Aorta (tissue), 5 donors: ENCODE data around the gene ACSBG1. TPM values are rescaled to one million over a fixed set of nuclear protein-coding genes. Genes with fewer than 3 reads are reported as not detected.
"Not testable (repeated sequence)": the region's sequence is repeated elsewhere in the genome, so short reads cannot be mapped to it uniquely, and the experiment has no call there.

ENCODE experiments used
- ATAC-seq: fragments of 200-7000 bp; cut with Tn5 transposase; one replicate; pipeline ENCODE4 v1.9.1; 2022; ENCODE audit warnings: moderate library complexity; ENCODE audit not compliant: low FRiP score
- DNase-seq, 2 donors: peaks; one replicate each; pipeline ENCODE4 v3.0.0-alpha.2; 2020
- H3K27ac ChIP-seq, 2 donors: one replicate each; pipeline ENCODE4 v1.5.1; 2013; ENCODE audit warnings: low read length in 2 of 2, mild to moderate bottlenecking in 2 of 2, moderate library complexity in 2 of 2, control low read depth in 1 of 2, inconsistent platforms in 1 of 2, low read depth in 1 of 2
- H3K27me3 ChIP-seq, 2 donors: one replicate each; pipeline ENCODE4 v1.6.1; 2013; ENCODE audit warnings: control low read depth in 1 of 2, low read length in 1 of 2, mild to moderate bottlenecking in 1 of 2, moderate library complexity in 1 of 2; ENCODE audit not compliant: insufficient read depth in 2 of 2, control insufficient read depth in 1 of 2
- H3K36me3 ChIP-seq, 2 donors: one replicate each; pipeline ENCODE4 v1.6.1; 2013; ENCODE audit warnings: control low read depth in 1 of 2, low read length in 1 of 2, mild to moderate bottlenecking in 1 of 2; ENCODE audit not compliant: insufficient read depth in 2 of 2, control insufficient read depth in 1 of 2
- H3K4me1 ChIP-seq, 2 donors: one replicate each; pipeline ENCODE4 v1.6.1; 2013; ENCODE audit warnings: low read length in 2 of 2, control low read depth in 1 of 2, mild to moderate bottlenecking in 1 of 2, moderate library complexity in 1 of 2; ENCODE audit not compliant: insufficient read depth in 2 of 2, control insufficient read depth in 1 of 2
- H3K4me3 ChIP-seq, 2 donors: one replicate each; pipeline ENCODE4 v1.5.1; 2013; ENCODE audit warnings: low read length in 2 of 2, control low read depth in 1 of 2, mild to moderate bottlenecking in 1 of 2
- H3K9me3 ChIP-seq: one replicate; pipeline ENCODE4 v1.6.1; 2013; ENCODE audit warnings: mild to moderate bottlenecking, low read length; ENCODE audit not compliant: control insufficient read depth
- WGBS, 2 donors: extraction: QIAGEN DNeasy Blood & Tissue Kit; methylation state at CpG; one replicate each; pipeline ENCODE4 v1.1.7; 2013; 5-methylcytosine and 5-hydroxymethylcytosine counted together
- intact Hi-C, 2 donors: fragments of 100-400 bp; cut with DNase I; formaldehyde crosslinking; loops; one replicate each; pipeline versions ENCODE4 v1.14.2 to v1.15.0; 2022
- polyA plus RNA-seq, 2 donors: library from polyadenylated mRNA; stranded (reverse); fragments of 200-250 nt; gene quantifications; one replicate each; pipeline ENCODE4 v1.2.3, GENCODE V29; 2013
- total RNA-seq, 2 donors: library from RNA; stranded (reverse); fragmentation: NEBNext Ultra II Directional; extraction: Animal tissue kit (Norgen Biotek cat#: 25700); gene quantifications; one replicate each; pipeline ENCODE4 v1.2.1, GENCODE V29; 2021
- donor health status: healthy with polysubstance abuse.
- donor health status: Bipolar disorder and iron deficiency.
- donor health status: DM: no; HTN: no; CAD: no.
- donor health status: DM: no; HTN: no; CAD: no.
- donor health status: DM: yes; HTN: yes; CAD: no.

ACSBG1 gene
- total and polyA plus RNA-seq, 4 donors = 0.18 to 0.25 TPM; not detected in 2

GRCh38 chr15:78245392-78245791 lies 11.0 kb upstream of the ACSBG1 start:
- DNase-seq = peak in 1 of 2 donors; percentile 7
- not testable (repeated sequence) for H3K36me3 ChIP-seq

GRCh38 chr15:78244893-78245292 lies 10.5 kb upstream of the ACSBG1 start:
- no peaks in the 10 kb centered on the region for H3K4me1 ChIP-seq
- H3K36me3 ChIP-seq = no peaks in the 10 kb centered on the region
- no peaks in the 10 kb centered on the region for H3K9me3 ChIP-seq
- H3K27me3 ChIP-seq = no peaks in the 10 kb centered on the region
- no peak overlapping the region for H3K4me3 ChIP-seq
- no peak for ATAC-seq
- WGBS, 2 donors = 61 to 65% methylated on average over 7 of the region's 7 CpGs
- H3K27ac ChIP-seq = no peak overlapping the region
- intact Hi-C loops = loop anchor here (5.0 kb wide), 1 partner anchor 288 kb away; no protein-coding TSS in a partner anchor
- no peak for DNase-seq

More at GRCh38 chr15:78245392-78245791, 11.0 kb upstream of the ACSBG1 start:
- H3K4me3 ChIP-seq, H3K4me1 ChIP-seq, intact Hi-C loops, H3K27me3 ChIP-seq, ATAC-seq, H3K9me3 ChIP-seq, H3K27ac ChIP-seq: not testable (repeated sequence)
- WGBS, 2 donors = 60 to 73% methylated on average over 13 to 14 of the region's 14 CpGs

GRCh38 chr15:78244101-78244500 lies 9.7 kb upstream of the ACSBG1 start:
- intact Hi-C loops = loop anchor here (5.0 kb wide), 1 partner anchor 287 kb away; no protein-coding TSS in a partner anchor
- H3K4me3 ChIP-seq = no peak overlapping the region
- H3K27ac ChIP-seq = no peak overlapping the region
- no peaks in the 10 kb centered on the region for H3K9me3 ChIP-seq
- H3K27me3 ChIP-seq = no peaks in the 10 kb centered on the region
- no peak for ATAC-seq
- H3K36me3 ChIP-seq = no peaks in the 10 kb centered on the region
- 89% methylated on average over 6 of the region's 6 CpGs for WGBS, 2 donors
- H3K4me1 ChIP-seq = no peaks in the 10 kb centered on the region
- peak in 1 of 2 donors; percentile 61 for DNase-seq

DNA sequence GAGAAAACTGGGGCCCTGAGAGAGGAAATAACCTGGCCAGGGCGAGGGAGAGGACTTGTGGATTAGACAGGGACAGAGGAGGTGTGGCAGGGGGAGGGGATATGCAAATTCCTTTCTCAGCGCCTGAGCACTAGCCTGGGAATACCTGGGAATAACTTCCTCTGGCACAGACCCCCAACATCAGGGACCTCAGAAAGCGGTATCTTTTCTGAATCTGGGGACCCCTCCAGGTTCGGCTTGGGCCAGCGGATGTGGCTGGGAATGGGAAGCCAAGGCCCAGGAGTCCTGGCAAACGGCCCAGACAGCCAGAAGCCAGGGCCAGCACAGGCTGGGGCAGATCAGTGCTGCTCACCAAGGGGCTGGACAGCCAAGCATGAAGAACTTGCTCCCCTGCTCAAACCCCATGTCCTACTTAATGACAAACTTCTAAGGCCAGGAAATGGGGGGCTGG lies 9.2 kb upstream of the ACSBG1 start:
- no peak for ATAC-seq
- peak; percentile 59 to 74 for DNase-seq
- Histone ChIP-seq H3K4me3 (no peak overlapping the region), H3K9me3 (no peaks in the 10 kb centered on the region), H3K27me3 (no peaks in the 10 kb centered on the region), H3K27ac (no peak overlapping the region), H3K4me1 (no peaks in the 10 kb centered on the region), H3K36me3 (no peaks in the 10 kb centered on the region)
- WGBS, 2 donors = 24 to 29% methylated on average over 6 of the region's 6 CpGs
- intact Hi-C loops = loop anchor here (5.0 kb wide), 1 partner anchor 286 kb away; no protein-coding TSS in a partner anchor

DNA sequence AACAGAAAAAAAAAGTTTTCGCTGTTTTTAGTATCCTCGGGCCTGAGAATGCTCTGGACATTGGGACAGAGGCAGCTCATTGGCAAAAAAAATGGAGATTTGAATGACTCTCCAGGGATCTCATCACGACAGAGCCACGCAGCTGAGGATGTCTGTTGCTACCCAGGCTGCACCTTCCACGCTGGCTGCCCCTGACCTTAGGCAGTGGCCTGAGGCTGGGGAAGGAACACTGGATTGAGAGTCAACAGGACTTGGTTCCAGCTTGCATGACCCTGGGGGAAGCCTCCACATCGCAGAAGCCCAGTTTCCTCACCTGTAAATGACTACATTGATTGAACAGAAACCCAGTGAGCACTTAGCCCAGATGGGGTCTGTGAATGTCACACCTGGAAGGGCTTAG lies 8.7 kb upstream of the ACSBG1 start:
- intact Hi-C loops = loop anchor here (5.0 kb wide), 1 partner anchor 286 kb away; no protein-coding TSS in a partner anchor
- no peak overlapping the region for H3K4me3 ChIP-seq
- no peaks in the 10 kb centered on the region for H3K9me3 ChIP-seq
- H3K27ac ChIP-seq = no peak overlapping the region
- no peaks in the 10 kb centered on the region for H3K4me1 ChIP-seq
- no peaks in the 10 kb centered on the region for H3K36me3 ChIP-seq
- no peaks in the 10 kb centered on the region for H3K27me3 ChIP-seq
- DNase-seq (peak in 1 of 2 donors; percentile 28), ATAC-seq (no peak)
- 64 to 82% methylated on average over 6 of the region's 6 CpGs for WGBS, 2 donors

DNA sequence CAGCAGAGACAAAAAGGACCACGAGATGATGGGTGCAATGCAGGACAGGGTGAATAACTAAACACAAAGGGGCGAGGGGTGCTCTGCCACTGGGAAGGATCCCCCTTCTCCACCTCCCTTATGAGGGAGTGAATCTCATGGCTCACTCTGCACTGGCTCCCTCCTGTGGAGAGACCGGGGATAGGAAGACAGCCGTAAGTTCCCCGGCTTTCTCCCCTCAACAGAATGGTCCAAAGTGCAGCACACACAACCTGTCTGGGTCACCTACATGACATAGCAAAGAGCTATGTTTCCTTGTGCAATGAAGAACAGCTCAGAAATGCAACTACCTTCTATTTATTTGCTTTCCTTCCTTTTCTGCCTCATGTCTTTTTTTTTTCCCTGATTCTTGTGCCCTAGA lies 7.8 kb upstream of the ACSBG1 start:
- no peak overlapping the region for H3K27ac ChIP-seq
- ATAC-seq = no peak
- H3K4me1 ChIP-seq = no peaks in the 10 kb centered on the region
- H3K27me3 ChIP-seq = no peaks in the 10 kb centered on the region
- H3K36me3 ChIP-seq = no peaks in the 10 kb centered on the region
- intact Hi-C loops = loop anchor here (5.0 kb wide), 1 partner anchor 285 kb away; no protein-coding TSS in a partner anchor
- no peak overlapping the region for H3K4me3 ChIP-seq
- WGBS, 2 donors = 74 to 80% methylated on average over 5 of the region's 5 CpGs
- H3K9me3 ChIP-seq = no peaks in the 10 kb centered on the region
- DNase-seq = peak in 1 of 2 donors; percentile 45

- no peaks in the 10 kb centered on the region for H3K36me3 ChIP-seq
- DNase-seq (peak; percentile 88 to 96), ATAC-seq (peak; percentile 91)
- no peak overlapping the region for H3K27ac ChIP-seq
- WGBS, 2 donors = 12 to 15% methylated on average over 12 of the region's 12 CpGs
- no peaks in the 10 kb centered on the region for H3K27me3 ChIP-seq
- intact Hi-C loops = loop anchor here (1.0 to 5.0 kb wide), 3 partner anchors 128 to 284 kb away; no protein-coding TSS in a partner anchor
- no peaks in the 10 kb centered on the region for H3K9me3 ChIP-seq
- no peak overlapping the region for H3K4me3 ChIP-seq
- H3K4me1 ChIP-seq = no peaks in the 10 kb centered on the region
These were observed 6.7 kb upstream of the ACSBG1 start for GRCh38 chr15:78241017-78241416.

- no peaks in the 10 kb centered on the region for H3K36me3 ChIP-seq
- H3K27me3 ChIP-seq = no peaks in the 10 kb centered on the region
- DNase-seq (no peak), ATAC-seq (no peak)
- no peaks in the 10 kb centered on the region for H3K4me1 ChIP-seq
- intact Hi-C loops = loop anchor here (2.0 to 5.0 kb wide), 2 partner anchors 127 to 283 kb away; no protein-coding TSS in a partner anchor
- 92 to 94% methylated on average over 5 of the region's 5 CpGs for WGBS, 2 donors
- no peak overlapping the region for H3K4me3 ChIP-seq
- no peaks in the 10 kb centered on the region for H3K9me3 ChIP-seq
- no peak overlapping the region for H3K27ac ChIP-seq
These were observed 5.4 kb upstream of the ACSBG1 start for GRCh38 chr15:78239811-78240210.

- WGBS, 2 donors = 80 to 87% methylated on average over 6 of the region's 6 CpGs
- ATAC-seq = no peak
- no peak overlapping the region for H3K27ac ChIP-seq
- H3K27me3 ChIP-seq = no peaks in the 10 kb centered on the region
- no peaks in the 10 kb centered on the region for H3K36me3 ChIP-seq
- H3K4me3 ChIP-seq = no peak overlapping the region
- H3K4me1 ChIP-seq = no peaks in the 10 kb centered on the region
- DNase-seq = peak in 1 of 2 donors; percentile 39
- intact Hi-C loops = no loop called here
- H3K9me3 ChIP-seq = no peaks in the 10 kb centered on the region
These were observed 2.8 kb upstream of the ACSBG1 start for GRCh38 chr15:78237146-78237545.
